Activated CD4-positive, alpha-beta T cell treated with anti-CD3 and anti-CD28 coated beads for 36 hours (primary cell): ENCODE results near the gene BEGAIN. TPM values are rescaled to one million over a fixed set of nuclear protein-coding genes. Genes with fewer than 3 reads are reported as not detected.
A peak's percentile ranks its signal among the peaks of the same experiment; 100 is the strongest.

Experiments used
- ATAC-seq: fragments of 200-7000 bp; cut with Tn5 transposase; one replicate; pipeline ENCODE4 v1.10.0; 2021; ENCODE audit warnings: mild to moderate bottlenecking, moderate library complexity
- CTCF ChIA-PET: fragments of 350-600 bp; sonication (Branson Sonifier 250); formaldehyde crosslinking; loops from one replicate; lab custom pipeline; 2021; ENCODE audit warnings: antibody characterized with exemption; lab: Charles Lee
- POLR2A ChIA-PET: fragments of 350-600 bp; sonication (Branson Sonifier 250); formaldehyde crosslinking; loops from one replicate; lab custom pipeline; 2021; ENCODE audit warnings: antibody characterized with exemption, inconsistent platforms; lab: Charles Lee
- DNase-seq: peaks from one replicate; pipeline ENCODE4 v3.0.0-alpha.2; 2020
- H3K27ac Mint-ChIP-seq: one replicate; pipeline ENCODE4 v1.8.0; 2021; ENCODE audit warnings: mixed read lengths
- H3K27me3 Mint-ChIP-seq: one replicate; pipeline ENCODE4 v1.8.0; 2021; ENCODE audit warnings: mixed read lengths
- H3K36me3 Mint-ChIP-seq: one replicate; pipeline ENCODE4 v1.8.0; 2021; ENCODE audit warnings: low read depth, mixed read lengths
- H3K4me1 Mint-ChIP-seq: one replicate; pipeline ENCODE4 v1.8.0; 2021; ENCODE audit warnings: mixed read lengths
- H3K4me3 Mint-ChIP-seq: one replicate; pipeline ENCODE4 v1.8.0; 2021; ENCODE audit warnings: mild to moderate bottlenecking, moderate library complexity, mixed read lengths
- H3K9me3 Mint-ChIP-seq: one replicate; pipeline ENCODE4 v1.8.0; 2021; ENCODE audit warnings: low read depth, mixed read lengths
- intact Hi-C, 2 experiments: fragments of 100-400 bp; cut with DNase I in 1 of 2; cut with micrococcal nuclease in 1 of 2; formaldehyde crosslinking; loops; one replicate each; pipeline versions ENCODE4 v1.14.2 to v1.15.1; 2022 to 2024; cut with DNase I, micrococcal nuclease
- total RNA-seq, 2 experiments: library from RNA; stranded (reverse); gene quantifications; one replicate each; pipeline ENCODE4 v1.2.3, GENCODE V29; 2021

The BEGAIN gene
- total RNA-seq, 2 experiments from 2014 or later, result 3.1 to 3.5 TPM

- Mint-ChIP-seq H3K9me3 (no peaks in the 10 kb centered on the region), H3K4me1 (no peaks in the 10 kb centered on the region), H3K27me3 (peaks cover 20% of the 10 kb centered on the region), H3K36me3 (no peaks in the 10 kb centered on the region), H3K4me3 (no peak overlapping the region), H3K27ac (no peak overlapping the region)
- intact Hi-C loops, result no loop called here
- POLR2A ChIA-PET, result no interaction called here
- DNase-seq (no peak), ATAC-seq (no peak)
- CTCF ChIA-PET, result no interaction called here
Observed at GRCh38 chr14:100594625-100594951, 7.4 kb upstream of the BEGAIN start.

DNA sequence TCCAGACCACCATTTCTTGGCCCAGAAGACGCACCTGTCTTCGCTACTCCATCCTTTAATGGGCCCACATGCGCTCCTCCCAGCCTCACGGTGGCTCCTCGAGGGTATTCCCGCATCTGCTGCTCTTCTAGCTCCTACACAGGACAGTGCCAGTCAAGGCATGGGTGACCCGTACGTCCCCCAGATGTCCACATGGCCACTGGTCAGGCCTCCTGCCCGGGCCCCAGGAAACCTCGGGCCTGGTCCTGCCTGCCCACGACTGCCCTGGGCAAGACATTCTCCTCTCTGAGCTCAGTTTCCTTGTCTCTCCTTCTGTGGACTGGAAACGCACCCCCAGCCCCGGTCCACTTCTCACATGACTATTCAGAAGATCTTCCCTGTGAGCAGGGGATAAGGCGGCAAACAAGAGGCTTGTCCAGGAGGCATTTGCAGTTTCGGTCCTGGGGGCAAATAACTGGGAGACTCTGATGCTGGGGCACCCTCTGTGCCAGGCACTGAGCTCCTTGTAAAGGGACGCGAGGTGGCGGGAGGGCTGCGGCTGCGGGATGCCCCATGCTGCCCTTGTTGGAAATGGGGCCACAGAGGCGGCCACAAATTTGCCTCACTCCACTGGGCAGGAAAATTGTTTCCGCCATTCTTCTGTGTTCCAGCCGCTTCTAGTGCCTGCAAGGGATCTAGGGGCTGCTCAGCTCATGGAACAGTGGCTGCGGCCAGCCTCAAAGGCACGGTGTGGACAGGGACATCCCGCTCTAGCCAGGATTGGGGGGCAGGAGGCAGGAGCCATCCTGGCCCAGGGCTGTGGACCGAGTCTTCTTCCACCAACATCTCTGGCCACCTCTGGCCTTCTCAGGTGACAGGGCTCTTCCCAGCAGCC, 6.8 kb upstream of the BEGAIN start:
- no peak overlapping the region for H3K27ac Mint-ChIP-seq
- H3K9me3 Mint-ChIP-seq, result no peaks in the 10 kb centered on the region
- H3K4me1 Mint-ChIP-seq, result no peaks in the 10 kb centered on the region
- ChIA-PET CTCF (no interaction called here), POLR2A (no interaction called here)
- peaks cover 19% of the 10 kb centered on the region for H3K27me3 Mint-ChIP-seq
- H3K36me3 Mint-ChIP-seq, result no peaks in the 10 kb centered on the region
- intact Hi-C loops, result no loop called here
- ATAC-seq (no peak), DNase-seq (no peak)
- H3K4me3 Mint-ChIP-seq, result no peak overlapping the region

- intact Hi-C loops, result no loop called here
- ChIA-PET CTCF (no interaction called here), POLR2A (no interaction called here)
- DNase-seq, result no peak
- Mint-ChIP-seq H3K9me3 (no peaks in the 10 kb centered on the region), H3K27ac (no peak overlapping the region), H3K36me3 (no peaks in the 10 kb centered on the region), H3K4me1 (no peaks in the 10 kb centered on the region), H3K27me3 (peaks cover 23% of the 10 kb centered on the region), H3K4me3 (no peak overlapping the region)
- ATAC-seq, result no peak
Observed at GRCh38 chr14:100592972-100593371, 5.8 kb upstream of the BEGAIN start.

- ATAC-seq (no peak), DNase-seq (no peak)
- H3K4me3 Mint-ChIP-seq, result no peak overlapping the region
- no peaks in the 10 kb centered on the region for H3K9me3 Mint-ChIP-seq
- no peaks in the 10 kb centered on the region for H3K36me3 Mint-ChIP-seq
- no peak overlapping the region for H3K27ac Mint-ChIP-seq
- POLR2A ChIA-PET, result no interaction called here
- H3K27me3 Mint-ChIP-seq, result peaks cover 26% of the 10 kb centered on the region
- intact Hi-C loops, result no loop called here
- CTCF ChIA-PET, result no interaction called here
- no peaks in the 10 kb centered on the region for H3K4me1 Mint-ChIP-seq
Observed at GRCh38 chr14:100592461-100592891, 5.3 kb upstream of the BEGAIN start.

DNA sequence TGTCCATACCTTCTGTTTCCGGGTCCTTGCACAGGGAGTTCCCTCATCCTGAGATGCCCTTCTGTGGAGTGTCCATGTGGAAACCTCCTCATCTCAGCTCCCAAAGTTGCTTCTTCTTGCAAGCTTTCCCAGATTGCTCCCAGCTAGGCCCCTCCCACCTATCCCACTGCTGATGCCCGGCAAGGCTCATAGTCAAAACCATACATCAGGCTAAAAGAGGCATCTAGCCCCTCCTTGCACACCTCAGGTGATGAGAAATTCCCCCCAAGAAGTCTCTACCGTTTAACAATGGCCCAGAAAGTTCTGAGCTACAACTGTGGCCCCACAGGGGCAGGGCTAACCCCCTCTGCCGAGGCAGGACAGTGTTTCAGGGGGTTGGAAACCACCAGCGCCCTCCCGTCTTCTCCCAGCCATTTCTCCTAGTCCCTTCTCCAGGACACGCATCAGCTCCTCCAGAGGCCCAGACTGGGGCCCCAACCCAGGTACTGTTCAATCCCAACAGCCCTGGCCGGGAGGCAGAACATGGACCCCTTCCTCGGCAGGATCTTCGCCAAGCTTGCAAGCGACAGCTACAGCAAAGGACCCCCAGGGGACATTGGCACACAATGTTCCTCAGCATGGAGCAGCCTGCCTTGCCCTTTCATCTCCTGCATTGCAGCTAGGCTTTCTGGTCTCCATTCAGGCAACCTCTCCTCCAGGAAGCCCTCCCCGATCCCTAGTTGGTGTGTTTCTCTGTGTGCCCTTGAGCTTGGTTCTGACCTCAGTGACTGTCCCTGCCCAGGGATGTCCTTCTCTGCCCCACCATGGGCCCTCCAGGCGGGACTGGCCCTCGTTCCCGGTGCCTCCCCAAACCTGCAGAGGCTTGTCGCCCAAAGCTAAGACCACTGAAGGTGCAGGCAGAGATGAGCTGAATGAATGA, 4.5 kb upstream of the BEGAIN start:
- POLR2A ChIA-PET, result no interaction called here
- ATAC-seq (no peak), DNase-seq (no peak)
- CTCF ChIA-PET, result interaction anchor here (0.6 kb wide), 1 partner anchor 1543 kb away, joined by 3 read pairs; no protein-coding TSS in a partner anchor
- intact Hi-C loops, result no loop called here
- Mint-ChIP-seq H3K4me3 (no peak overlapping the region), H3K9me3 (no peaks in the 10 kb centered on the region), H3K27me3 (peaks cover 26% of the 10 kb centered on the region), H3K4me1 (no peaks in the 10 kb centered on the region), H3K27ac (peak overlapping the region; percentile 24), H3K36me3 (no peaks in the 10 kb centered on the region)

DNA sequence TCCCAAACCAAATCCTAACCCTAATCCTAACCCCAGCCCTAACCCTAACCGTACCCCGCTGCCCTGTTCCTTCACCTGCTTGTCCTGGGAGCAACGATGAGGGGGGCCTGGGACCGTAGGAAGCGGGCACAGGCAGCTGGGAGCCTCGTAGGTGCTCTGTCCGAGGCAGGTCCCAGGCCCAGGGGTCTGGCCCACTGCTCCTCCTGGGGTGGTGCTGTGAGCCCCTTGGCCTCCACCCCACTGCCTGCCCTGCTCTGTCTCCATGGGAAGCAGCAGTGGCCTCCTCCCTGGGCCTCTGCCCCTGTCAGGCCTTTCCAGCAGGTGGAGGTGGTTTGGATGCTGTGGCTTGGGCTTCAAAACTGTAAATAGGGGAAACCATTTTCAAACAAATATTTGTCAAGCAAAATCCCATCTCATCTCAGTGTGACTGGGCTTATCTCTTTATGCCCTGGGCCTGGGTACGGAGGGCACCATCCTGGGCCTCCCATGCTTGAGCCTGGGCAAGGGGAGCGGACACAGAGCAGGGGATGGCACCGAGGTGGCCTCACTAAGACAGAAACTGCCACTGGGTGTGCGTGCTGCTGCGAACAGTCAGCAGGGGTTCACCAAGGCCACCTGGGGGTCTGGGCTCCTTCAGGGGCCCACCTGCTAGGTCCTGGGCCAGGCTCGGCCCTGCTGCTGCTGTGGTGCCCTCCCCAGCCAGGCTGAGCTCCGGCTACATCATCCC, 3.7 kb upstream of the BEGAIN start:
- CTCF ChIA-PET, result interaction anchor here (0.6 kb wide), 1 partner anchor 1544 kb away, joined by 3 read pairs; no protein-coding TSS in a partner anchor
- no peak for ATAC-seq
- intact Hi-C loops, result no loop called here
- POLR2A ChIA-PET, result no interaction called here
- no peaks in the 10 kb centered on the region for H3K9me3 Mint-ChIP-seq
- DNase-seq, result no peak
- no peaks in the 10 kb centered on the region for H3K36me3 Mint-ChIP-seq
- H3K27ac Mint-ChIP-seq, result no peak overlapping the region
- H3K4me3 Mint-ChIP-seq, result no peak overlapping the region
- H3K4me1 Mint-ChIP-seq, result no peaks in the 10 kb centered on the region
- peaks cover 26% of the 10 kb centered on the region for H3K27me3 Mint-ChIP-seq

- Mint-ChIP-seq H3K9me3 (no peaks in the 10 kb centered on the region), H3K27ac (no peak overlapping the region), H3K36me3 (no peaks in the 10 kb centered on the region), H3K4me1 (no peaks in the 10 kb centered on the region), H3K27me3 (peaks cover 26% of the 10 kb centered on the region), H3K4me3 (no peak overlapping the region)
- DNase-seq, result no peak
- intact Hi-C loops, result loop anchor here in 1 of 2 experiments (5.0 kb wide), 1 partner anchor 52 kb away; no protein-coding TSS in a partner anchor
- ChIA-PET POLR2A (no interaction called here), CTCF (no interaction called here)
- no peak for ATAC-seq
Observed at GRCh38 chr14:100589760-100590469, 2.7 kb upstream of the BEGAIN start.

- intact Hi-C loops, result loop anchor here in 1 of 2 experiments (5.0 kb wide), 1 partner anchor 53 kb away; no protein-coding TSS in a partner anchor
- Mint-ChIP-seq H3K36me3 (no peaks in the 10 kb centered on the region), H3K9me3 (no peaks in the 10 kb centered on the region), H3K27me3 (peaks cover 26% of the 10 kb centered on the region), H3K27ac (no peak overlapping the region), H3K4me1 (no peaks in the 10 kb centered on the region), H3K4me3 (no peak overlapping the region)
- ChIA-PET CTCF (no interaction called here), POLR2A (no interaction called here)
- no peak for ATAC-seq
- DNase-seq, result no peak
Observed at GRCh38 chr14:100589071-100589759, 2.0 kb upstream of the BEGAIN start.

DNA sequence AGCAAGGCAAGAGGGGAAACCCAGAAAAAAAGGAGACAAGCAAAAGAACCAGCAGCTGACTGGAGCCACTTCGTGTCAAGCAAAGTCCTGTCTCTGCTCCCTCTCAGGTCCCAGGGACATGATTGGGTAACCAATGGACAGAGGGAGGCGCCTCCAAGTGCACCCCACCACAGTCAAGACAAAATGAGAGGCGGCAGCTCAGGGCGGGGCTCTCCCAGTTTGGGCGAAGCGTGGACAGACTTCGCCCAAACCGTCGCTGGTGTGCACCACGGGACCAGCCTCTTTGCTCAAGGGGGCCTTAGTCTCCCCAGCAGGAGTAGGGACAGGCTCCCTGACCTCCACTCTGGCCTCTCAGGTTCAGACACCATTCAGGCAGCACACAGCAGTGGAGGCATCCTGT, 1.5 kb upstream of the BEGAIN start:
- Mint-ChIP-seq H3K4me1 (no peaks in the 10 kb centered on the region), H3K36me3 (no peaks in the 10 kb centered on the region), H3K27ac (no peak overlapping the region), H3K27me3 (peaks cover 26% of the 10 kb centered on the region), H3K4me3 (peak overlapping the region; percentile 10), H3K9me3 (no peaks in the 10 kb centered on the region)
- CTCF ChIA-PET, result interaction anchor here (0.6 to 0.7 kb wide), 2 partner anchors 89 to 316 kb away, joined by 3 read pairs; no protein-coding TSS in a partner anchor
- no peak for ATAC-seq
- DNase-seq, result no peak
- POLR2A ChIA-PET, result interaction anchor here (0.6 kb wide), 1 partner anchor 93 kb away, joined by 3 read pairs; no protein-coding TSS in a partner anchor
- intact Hi-C loops, result loop anchor here in 1 of 2 experiments (5.0 kb wide), 1 partner anchor 54 kb away; no protein-coding TSS in a partner anchor

DNA sequence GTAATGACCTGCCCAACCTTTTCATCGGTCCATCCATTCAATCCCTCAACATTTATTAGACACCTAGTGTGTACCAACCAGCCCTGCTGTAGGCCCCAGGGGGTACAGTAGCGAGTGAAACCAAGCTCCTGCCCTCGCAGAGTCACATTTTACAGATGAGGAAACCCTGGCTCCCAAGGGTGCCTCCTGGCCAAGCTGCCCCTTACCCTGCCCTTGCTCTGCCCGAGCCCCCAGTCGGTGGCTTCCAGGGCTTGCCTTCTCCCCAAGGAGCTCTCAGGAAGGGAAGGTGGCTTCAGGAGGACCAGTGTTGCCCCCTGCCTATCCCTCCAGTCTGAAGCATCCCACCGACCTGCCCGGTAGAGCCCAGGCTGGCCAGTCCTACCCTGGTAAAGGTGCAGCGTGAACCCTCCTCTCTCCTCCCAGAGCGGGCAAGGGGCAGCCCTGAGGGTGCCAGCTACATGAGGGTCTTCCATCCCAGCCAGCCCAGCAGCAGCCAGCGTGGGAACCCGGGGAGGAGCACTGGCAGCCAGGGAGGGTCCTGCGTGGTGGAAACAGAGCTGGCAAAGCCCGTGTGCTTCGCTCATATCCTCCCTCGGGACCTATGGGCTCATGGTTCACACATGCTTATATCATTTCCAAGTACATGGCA, 670 bp upstream of the BEGAIN start:
- Mint-ChIP-seq H3K4me1 (no peaks in the 10 kb centered on the region), H3K27ac (no peak overlapping the region)
- no peak for ATAC-seq

More for the DNA sequence above, 670 bp upstream of the BEGAIN start:
- Mint-ChIP-seq H3K4me3 (peak overlapping the region; percentile 57), H3K36me3 (no peaks in the 10 kb centered on the region), H3K9me3 (no peaks in the 10 kb centered on the region), H3K27me3 (peaks cover 26% of the 10 kb centered on the region)
- CTCF ChIA-PET, result interaction anchor here (0.7 kb wide), 1 partner anchor 88 kb away, joined by 3 read pairs; no protein-coding TSS in a partner anchor
- intact Hi-C loops, result loop anchor here in 1 of 2 experiments (5.0 kb wide), 1 partner anchor 54 kb away; no protein-coding TSS in a partner anchor
- no peak for DNase-seq
- POLR2A ChIA-PET, result interaction anchor here (0.6 kb wide), 1 partner anchor 94 kb away, joined by 3 read pairs; no protein-coding TSS in a partner anchor
